KOPT-K1 (cell line): ENCODE data around the gene MIPOL1.
"Not testable (repeated sequence)": the region's sequence is repeated elsewhere in the genome, so short reads cannot be mapped to it uniquely, and the experiment has no call there.

ENCODE experiments used
- H3K27ac ChIP-seq: fragments of 200-600 bp; sonication (generic); 2 replicates; pipeline ENCODE4 v1.5.1; 2016; ENCODE audit warnings: antibody characterized with exemption, mild to moderate bottlenecking, low read depth, low read length; ENCODE audit not compliant: poor library complexity, severe bottlenecking
- H3K36me3 ChIP-seq: fragments of 200-600 bp; sonication (generic); 2 replicates; pipeline ENCODE4 v1.5.1; 2017; ENCODE audit warnings: antibody characterized with exemption, mild to moderate bottlenecking, low read length, moderate library complexity; ENCODE audit not compliant: insufficient read depth
- H3K9me3 ChIP-seq: fragments of 200-600 bp; sonication (generic); 2 replicates; pipeline ENCODE4 v1.5.1; 2017; ENCODE audit warnings: antibody characterized with exemption, low read length, mild to moderate bottlenecking; ENCODE audit not compliant: insufficient read depth, poor library complexity, severe bottlenecking

Gene MIPOL1

DNA sequence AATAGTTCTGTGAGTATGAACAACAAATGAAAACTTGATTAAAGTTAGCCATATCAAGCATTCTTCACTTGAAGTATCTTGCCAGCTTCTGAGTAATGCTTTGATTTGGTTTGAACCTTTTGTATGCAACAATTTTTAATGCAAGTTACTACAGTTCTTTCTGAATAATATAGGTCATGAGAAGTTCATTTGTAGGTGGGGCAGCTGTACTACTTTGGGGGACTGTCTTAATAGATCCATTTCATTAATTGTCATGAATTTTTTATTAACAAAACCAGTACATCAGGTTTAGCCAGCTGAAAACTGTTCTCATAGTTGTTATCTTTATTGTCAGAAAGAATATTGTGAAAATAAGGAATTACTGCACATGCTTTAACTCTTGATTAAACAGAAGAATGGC is 254.6 kb downstream of the MIPOL1 start:
- H3K9me3 ChIP-seq = no peaks in the 10 kb centered on the region
- no peaks in the 10 kb centered on the region for H3K36me3 ChIP-seq
- no peak overlapping the region for H3K27ac ChIP-seq

DNA sequence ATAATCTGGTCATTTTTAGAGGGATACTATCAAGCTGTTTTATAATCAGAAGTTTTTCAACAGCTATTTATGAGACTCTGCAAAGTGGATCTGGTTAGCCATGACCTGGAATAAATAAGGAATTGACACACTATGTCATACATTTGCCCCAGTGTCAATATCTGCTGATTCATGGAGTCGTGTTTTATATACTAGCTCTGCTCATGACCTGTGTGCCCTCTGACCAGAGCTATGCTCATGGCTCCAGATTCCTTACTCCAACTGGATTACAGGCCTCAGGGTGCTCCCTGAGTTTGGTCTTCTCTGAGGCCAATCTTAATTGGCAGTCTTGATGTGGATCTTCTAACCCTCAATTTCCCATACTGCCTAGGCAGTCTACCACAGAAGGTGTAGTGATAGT is 256.2 kb downstream of the MIPOL1 start:
- H3K27ac ChIP-seq = no peak overlapping the region
- H3K9me3 ChIP-seq = no peaks in the 10 kb centered on the region
- H3K36me3 ChIP-seq = no peaks in the 10 kb centered on the region

- no peaks in the 10 kb centered on the region for H3K9me3 ChIP-seq
- no peak overlapping the region for H3K27ac ChIP-seq
- H3K36me3 ChIP-seq = no peaks in the 10 kb centered on the region
Observed at GRCh38 chr14:37457334-37457733, 259.6 kb downstream of the MIPOL1 start.

DNA sequence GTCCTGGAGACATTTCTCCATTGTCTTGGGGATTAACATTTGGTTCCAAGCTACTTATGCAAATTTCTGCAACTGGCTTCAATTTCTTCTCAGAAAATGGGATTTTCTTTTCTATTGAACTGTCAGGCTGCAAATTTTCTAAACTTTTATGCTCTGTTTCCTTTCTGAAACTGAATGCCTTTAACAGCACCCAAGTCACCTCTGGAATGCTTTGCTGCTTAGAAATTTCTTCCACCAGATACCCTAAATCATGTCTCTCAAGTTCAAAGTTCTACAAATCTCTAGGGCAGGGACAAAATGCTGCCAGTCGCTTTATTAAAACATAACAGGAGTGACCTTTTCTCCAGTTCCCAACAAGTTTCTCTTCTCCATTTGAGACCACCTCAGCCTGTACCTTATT is 264.7 kb downstream of the MIPOL1 start:
- H3K9me3 ChIP-seq, H3K36me3 ChIP-seq, H3K27ac ChIP-seq: not testable (repeated sequence)

GRCh38 chr14:37464192-37464858 is 266.6 kb downstream of the MIPOL1 start:
- no peak overlapping the region for H3K27ac ChIP-seq
- H3K9me3 ChIP-seq = no peaks in the 10 kb centered on the region
- H3K36me3 ChIP-seq = no peaks in the 10 kb centered on the region

- Histone ChIP-seq H3K36me3 (no peaks in the 10 kb centered on the region), H3K27ac (no peak overlapping the region), H3K9me3 (no peaks in the 10 kb centered on the region)
Observed at GRCh38 chr14:37466003-37466622, 268.4 kb downstream of the MIPOL1 start.

DNA sequence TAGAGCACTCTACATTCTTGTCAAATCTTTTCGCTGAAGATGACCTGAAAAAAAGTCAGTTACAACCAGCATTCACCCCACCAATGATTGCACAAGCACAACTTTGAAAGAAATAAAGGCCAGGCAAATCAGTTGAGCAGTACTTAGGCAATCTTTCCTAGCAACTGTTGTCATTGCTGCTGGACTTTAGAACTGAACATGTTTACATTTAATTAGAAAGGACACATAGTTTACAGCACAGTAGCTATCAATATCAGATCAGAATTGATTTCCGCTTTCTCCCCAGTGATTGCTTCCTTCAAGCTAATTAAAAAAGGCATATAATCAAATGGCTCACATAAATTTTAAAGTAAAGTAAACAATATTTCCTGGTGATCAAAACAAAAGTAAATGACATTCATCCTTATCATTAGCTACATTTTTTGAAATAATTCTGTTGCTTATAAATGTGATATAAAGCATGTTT is 268.9 kb downstream of the MIPOL1 start:
- Histone ChIP-seq H3K36me3 (no peaks in the 10 kb centered on the region), H3K27ac (no peak overlapping the region), H3K9me3 (no peaks in the 10 kb centered on the region)

DNA sequence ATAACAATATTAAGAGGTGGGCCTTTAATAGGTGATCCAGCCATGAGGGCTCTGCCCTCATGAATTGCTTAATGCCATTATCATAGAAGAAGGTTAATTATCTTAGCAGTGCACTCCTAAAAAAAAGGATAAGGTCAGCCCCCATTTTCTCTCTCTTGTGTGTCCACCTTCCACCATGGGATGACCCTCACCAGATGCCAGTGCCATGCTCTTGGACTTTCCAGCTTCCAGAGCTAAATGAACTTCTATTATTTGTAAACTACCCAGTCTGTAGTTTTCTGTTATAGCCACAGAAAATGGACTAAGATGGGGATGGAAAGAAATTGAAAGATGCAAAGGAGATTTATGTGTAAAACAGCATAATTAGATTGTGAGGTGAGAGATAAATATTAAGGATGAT is 271.9 kb downstream of the MIPOL1 start:
- Histone ChIP-seq H3K36me3 (no peaks in the 10 kb centered on the region), H3K9me3 (no peaks in the 10 kb centered on the region), H3K27ac (no peak overlapping the region)

DNA sequence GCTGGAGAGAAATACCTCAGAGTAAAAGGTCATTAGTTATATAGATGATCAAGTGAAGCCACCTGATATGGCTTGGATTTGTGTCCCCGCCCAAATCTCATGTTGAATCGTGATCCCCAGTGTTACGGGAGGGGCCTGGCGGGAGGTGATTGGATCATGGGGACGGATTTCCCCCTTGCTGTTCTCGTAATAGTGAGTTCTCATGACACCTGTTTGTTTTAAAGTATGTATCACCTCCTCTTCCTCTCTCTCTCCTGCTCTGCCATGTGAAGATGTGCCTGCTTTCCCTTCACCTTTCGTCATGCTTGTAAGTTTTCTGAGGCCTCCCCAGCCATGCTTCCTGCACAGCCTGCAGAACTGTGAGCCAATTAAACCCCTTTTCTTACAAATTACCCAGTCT is 272.5 kb downstream of the MIPOL1 start:
- Histone ChIP-seq H3K36me3 (no peaks in the 10 kb centered on the region), H3K9me3 (no peaks in the 10 kb centered on the region), H3K27ac (no peak overlapping the region)

- Histone ChIP-seq H3K9me3 (no peaks in the 10 kb centered on the region), H3K36me3 (no peaks in the 10 kb centered on the region), H3K27ac (no peak overlapping the region)
Observed at GRCh38 chr14:37472906-37473305, 275.2 kb downstream of the MIPOL1 start.

DNA sequence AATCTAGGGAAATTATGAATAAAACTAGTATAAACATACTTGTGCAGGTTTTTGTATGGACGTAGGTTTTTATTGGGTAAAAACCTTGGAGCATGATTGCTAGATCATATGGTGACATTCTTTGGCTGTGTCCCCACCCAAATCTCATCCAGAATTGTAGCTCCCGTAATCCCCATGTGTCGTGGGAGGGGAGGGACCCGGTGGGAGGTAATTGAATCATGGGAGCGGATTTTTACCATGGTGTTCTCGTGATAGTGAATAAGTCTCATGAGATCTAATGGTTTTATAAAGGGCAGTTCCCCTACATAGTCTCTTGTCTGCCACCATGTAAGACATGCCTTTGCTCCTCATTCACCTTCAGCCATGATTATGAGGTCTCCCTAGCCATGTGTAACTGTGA is 276.5 kb downstream of the MIPOL1 start:
- Histone ChIP-seq H3K9me3 (no peaks in the 10 kb centered on the region), H3K27ac (no peak overlapping the region), H3K36me3 (no peaks in the 10 kb centered on the region)

- H3K36me3 ChIP-seq = no peaks in the 10 kb centered on the region
- no peaks in the 10 kb centered on the region for H3K9me3 ChIP-seq
- H3K27ac ChIP-seq = no peak overlapping the region
Observed at GRCh38 chr14:37480446-37481290, 282.9 kb downstream of the MIPOL1 start.

DNA sequence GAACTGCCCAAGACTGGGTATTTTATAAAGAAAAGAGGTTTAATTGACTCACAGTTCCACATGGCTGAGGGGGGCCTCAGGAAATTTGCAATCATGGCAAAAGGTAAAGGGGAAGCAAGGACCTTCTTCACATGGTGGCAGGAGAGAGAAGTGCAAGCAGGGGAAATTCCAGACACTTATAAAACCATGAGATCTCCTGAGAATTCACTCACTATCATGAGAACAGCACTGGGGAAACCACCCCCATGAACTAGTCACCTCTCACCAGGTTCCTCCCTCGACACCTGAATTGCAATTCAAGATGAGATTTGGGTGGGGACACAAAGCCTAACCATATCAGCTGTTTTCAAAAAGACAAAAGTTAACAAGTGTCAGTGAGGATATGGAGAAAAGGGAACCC is 284.7 kb downstream of the MIPOL1 start:
- no peaks in the 10 kb centered on the region for H3K36me3 ChIP-seq
- H3K9me3 ChIP-seq = no peaks in the 10 kb centered on the region
- no peak overlapping the region for H3K27ac ChIP-seq

GRCh38 chr14:37483672-37484071 is 285.9 kb downstream of the MIPOL1 start:
- Histone ChIP-seq H3K9me3 (no peaks in the 10 kb centered on the region), H3K36me3 (no peaks in the 10 kb centered on the region), H3K27ac (no peak overlapping the region)

DNA sequence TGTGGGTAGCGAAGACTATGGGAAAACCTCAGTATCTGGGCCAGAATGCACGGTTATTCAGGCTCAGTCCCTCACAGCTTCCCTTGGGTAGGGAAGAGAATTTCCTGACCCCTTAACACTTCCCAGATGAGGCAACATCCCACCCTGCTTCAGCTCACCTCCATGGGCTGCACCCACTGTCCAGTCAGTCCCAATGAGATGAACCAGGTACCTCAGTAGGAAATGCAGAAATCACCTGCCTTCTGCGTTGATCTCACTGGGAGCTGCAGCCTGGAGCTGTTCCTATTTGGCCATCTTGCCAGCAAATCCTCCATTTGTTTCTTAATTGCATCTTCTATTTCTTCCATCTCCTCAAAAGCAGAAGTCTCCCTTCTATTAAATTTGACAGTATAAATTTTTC is 292.9 kb downstream of the MIPOL1 start:
- Histone ChIP-seq H3K36me3 (no peaks in the 10 kb centered on the region), H3K9me3 (no peaks in the 10 kb centered on the region), H3K27ac (no peak overlapping the region)
